NCI-H524 treated with DMSO at 0.1 percent for 48 hours (cell line): ENCODE results near the gene VKORC1L1.
"Not testable (repeated sequence)": the region's sequence is repeated elsewhere in the genome, so short reads cannot be mapped to it uniquely, and the experiment has no call there.

Source experiments
- DNase-seq: peaks from one replicate; lab custom pipeline; 2025; lab: John Stamatoyannopoulos, UW

VKORC1L1 gene

DNA sequence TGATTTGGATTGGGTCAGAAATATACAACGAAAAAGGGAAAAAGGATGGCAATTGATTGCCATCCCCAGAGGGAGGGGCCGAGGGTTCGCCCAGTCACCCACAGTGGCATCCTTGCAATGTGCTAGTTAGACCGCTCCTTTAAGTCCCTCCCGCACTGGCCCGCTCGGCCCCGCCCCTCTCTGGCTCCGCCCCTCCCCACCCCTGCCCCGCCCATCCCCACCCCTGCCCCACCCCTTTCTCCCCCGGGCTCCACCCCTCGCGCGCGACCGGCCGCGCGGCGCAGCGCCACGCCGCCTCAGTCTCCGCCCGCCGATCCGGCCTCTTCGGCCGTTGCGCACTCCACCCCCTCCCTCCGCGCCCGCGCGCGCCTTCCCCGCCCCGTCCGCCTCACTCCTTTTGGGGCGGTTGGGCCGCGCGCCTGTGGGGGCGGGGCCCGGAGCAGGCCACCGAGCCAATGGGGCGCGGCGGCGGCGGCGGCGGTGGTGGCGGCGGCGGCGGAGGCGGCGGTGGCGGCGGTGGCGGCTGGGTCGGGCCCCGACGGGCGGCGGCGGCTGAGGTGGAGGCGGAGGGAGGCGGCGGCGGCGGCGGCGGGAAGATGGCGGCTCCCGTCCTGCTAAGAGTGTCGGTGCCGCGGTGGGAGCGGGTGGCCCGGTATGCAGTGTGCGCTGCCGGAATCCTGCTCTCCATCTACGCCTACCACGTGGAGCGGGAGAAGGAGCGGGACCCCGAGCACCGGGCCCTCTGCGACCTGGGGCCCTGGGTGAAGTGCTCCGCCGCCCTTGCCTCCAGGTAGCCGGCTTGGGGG lies at the start of gene VKORC1L1:
VKORC1L1 (plus strand) TSS at position 299 of the 806 bp plus-strand sequence; CDS start at position 597, 298 bp downstream.
- no peak for DNase-seq

DNA sequence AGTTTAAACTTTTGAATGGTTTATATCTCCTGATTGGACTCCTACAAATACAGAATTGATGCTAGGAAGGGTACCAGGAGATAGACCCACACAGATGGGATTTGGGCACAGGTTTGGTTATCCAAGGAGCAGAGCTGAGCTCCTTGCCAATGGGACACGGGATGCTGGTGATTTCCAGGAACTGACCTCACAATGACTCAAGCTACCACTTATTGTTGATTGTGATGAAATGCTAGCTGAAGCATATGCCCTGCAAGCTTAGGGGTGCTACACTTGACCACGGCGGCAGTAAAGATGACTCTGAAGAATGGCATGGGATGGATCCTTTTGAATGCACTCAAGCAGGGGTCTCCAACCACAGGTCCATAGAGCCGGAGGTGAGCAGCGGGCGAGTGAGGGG lies 45.5 kb upstream of the VKORC1L1 start:
- DNase-seq = no peak

DNA sequence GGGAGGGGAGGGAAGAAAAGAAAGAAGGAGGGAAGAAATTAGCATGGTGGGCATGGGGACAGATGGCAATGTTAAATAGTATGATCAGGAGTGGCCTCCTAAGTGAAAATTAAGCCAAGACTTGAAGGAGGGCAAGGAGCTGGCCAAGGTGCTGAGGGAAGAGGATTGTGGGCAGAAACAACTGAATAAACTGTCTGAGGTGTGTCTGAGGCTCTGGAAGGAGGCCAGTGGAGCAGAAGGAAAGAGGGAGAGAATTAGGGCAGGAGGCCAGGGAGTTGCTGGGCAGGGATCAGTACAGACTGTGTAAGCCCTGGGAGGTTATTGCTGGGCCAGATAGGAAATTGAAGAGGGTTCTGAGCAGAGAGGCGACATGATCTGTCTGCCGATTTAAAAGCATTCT lies 40.6 kb upstream of the VKORC1L1 start:
- DNase-seq = no peak

DNA sequence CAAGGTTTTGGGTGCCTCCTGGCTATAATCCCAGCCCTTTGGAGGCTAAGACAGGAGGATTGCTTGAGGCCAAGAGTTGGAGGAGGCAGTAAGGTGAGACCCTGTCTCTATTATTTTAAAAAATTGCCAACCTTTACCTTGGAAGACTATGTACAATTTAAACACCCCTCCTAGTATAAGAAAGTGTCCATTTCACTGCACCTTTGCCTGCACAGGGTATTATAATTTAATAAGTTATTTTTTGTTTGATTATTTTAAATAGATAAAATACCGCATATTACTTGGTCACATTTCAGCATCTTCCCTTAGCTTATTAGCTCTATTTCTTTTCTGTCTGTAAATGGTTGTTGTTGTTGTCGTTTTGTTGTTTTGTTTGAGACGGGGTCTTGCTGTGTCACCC lies 36.2 kb upstream of the VKORC1L1 start:
- not testable (repeated sequence) for DNase-seq

DNA sequence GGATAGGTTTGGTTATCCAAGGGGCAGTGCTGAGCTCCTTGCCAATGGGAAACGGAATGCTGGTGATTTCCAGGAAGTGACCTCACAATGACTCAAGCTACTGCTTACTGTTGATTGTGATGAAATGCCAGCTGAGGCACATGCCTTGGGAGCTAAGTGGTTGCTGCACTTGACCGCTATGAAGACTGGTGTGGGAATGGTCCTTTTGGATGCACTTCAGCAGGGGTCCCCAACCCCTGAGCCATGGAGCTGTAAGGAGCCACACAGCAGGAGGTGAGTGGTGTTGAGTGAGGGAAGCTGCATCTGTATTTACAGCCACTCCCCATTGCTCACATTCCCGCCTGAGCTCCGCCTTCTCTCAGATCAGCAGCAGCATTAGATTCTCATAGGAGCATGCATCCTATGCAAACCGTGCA lies 35.3 kb upstream of the VKORC1L1 start:
- DNase-seq = not testable (repeated sequence)

DNA sequence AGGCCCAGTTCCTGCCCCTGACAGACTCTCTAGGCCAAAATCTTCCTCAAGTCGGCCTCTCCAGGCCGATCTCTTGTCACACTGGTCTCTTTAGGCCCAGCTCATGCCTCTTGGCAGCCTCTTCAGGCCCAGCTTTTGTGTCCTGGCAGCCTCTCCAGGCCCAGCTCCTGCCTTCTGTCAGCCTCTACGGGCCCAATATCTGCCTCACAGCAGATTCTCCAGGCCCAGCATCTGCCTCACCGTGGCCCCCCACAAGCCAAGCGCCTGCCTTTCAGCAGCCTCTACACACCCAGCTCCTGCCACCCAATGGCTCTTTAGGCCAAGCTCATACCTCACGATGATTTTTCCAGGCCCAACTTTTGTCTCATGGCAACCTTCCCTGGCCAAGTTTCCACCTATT lies 33.0 kb upstream of the VKORC1L1 start:
- DNase-seq = no peak

DNA sequence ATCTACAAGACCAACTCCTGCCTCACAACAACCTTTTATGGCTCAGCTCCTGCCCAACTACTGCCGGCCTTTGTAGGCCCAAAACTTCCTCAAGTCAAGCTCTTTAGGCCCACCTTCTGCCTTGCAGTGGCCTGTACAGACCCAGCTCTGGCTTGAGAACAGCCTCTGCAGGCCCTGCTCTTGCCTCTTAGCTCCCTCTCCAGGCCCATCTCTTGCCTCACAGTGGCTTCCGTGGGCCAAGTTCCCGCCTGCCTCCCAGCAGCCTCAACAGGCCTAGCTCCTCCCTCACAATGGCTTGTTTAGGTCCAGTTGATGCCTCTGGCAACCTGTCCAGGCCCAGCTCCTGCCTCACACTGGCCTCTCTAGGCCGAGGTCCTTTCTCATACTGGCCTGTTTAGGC lies 32.4 kb upstream of the VKORC1L1 start:
- no peak for DNase-seq

DNA sequence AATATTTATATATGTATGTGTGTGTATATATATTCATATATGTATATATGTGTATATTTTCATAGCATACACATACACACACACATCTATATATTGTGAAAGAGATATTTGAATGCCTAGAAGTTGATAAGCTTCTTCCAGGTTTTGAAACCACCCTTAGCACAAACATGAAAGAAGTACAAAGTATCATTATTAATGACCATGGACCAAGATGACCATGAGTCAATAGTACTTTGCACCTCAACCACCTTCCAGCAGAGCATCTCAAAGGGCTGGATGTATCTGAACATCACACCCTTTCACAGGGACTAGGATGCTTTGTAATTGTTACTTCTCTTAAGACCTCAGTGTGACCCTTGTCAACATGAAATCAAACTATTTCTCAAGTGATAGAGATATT lies 29.3 kb upstream of the VKORC1L1 start:
- not testable (repeated sequence) for DNase-seq

DNA sequence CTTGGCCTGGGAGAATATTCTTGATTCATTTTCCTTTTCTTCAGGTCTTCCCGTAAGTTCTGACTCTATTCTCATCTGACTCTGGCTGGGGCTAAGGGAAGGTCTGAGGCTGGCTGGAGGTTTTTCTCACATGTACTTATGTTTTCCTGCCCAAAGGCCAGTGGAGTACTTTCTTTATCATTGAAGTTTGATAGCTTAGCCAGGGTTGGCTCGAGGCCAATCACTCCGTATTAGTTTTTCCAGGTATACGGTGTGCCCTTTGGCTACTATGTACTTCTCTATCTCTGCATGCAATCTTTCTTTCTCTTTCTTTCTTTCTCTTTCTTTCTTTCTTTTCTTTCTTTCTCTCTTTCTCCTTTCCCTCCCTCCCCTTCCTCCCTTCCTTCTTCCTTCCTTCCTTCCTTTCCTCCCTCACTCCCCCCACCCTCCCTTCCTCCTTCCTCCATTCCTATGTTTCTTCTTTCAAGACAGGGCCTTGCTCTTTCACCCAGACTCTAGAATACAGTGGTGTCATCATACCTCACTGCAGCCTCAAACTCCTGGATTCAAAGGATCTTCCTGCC lies 26.8 kb upstream of the VKORC1L1 start:
- no peak for DNase-seq

DNA sequence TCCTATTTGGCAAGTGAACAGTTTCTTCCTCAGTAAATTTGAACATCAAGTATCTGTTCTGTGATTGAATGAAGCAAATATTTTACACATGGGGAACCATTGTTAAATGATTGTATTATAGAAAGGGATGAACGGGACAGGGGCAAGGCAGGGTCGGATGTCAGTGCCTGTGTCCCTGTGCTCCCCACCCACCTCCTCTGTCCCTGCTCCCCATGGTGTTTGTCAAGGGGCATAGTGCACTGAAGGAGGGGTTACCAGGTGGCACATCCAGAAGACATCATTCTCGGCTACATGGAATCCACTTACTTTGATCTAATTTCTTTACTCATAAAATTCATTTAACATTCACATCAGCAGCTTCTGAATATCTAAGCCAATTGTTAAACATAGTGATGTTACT lies 19.4 kb upstream of the VKORC1L1 start:
- DNase-seq = not testable (repeated sequence)

DNA sequence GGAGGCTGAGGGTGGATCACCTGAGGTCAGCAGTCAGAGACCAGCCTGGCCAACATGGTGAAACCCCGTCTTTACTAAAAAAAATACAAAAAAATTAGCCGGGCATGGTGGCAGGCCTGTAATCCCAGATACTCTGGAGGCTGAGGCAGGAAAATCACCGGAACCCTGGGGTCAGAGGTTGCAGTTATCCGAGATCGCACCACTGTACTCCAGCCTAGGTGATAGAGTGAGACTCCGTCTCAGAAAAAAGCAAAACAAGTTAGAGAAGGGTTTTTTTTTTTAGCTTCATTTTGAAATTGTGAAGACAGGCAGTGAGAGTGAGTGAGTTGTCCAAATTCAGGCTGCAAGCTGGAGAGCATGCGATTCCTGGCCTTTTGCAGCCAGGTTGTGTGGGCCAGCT lies 19.0 kb upstream of the VKORC1L1 start:
- not testable (repeated sequence) for DNase-seq

DNA sequence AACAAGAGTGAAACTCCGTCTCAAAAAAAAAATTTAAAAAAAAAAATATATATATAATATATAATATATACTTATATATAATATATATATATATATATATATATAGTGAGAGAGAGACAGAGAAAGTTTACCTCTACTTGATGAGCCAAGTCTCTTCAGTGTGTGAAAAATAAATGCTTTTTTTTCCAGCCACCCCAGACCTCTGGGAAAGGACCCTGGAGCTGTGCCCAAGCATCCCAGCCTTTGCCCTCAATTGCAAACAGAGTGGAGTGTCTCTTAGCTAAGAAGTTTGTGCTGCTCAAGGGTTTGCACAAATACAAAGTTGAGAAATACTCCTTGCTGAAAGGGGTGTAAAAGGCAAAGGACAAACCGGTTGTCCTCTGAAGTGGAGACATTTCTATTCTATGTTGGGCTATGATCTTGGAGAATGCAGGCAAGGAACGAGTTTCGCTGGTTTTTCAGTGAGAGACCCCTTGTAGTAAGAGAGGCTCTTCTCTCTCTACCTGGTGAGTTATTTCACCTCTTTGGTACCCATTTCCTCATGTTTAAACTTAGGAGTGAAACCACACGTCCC lies 15.5 kb upstream of the VKORC1L1 start:
- not testable (repeated sequence) for DNase-seq

DNA sequence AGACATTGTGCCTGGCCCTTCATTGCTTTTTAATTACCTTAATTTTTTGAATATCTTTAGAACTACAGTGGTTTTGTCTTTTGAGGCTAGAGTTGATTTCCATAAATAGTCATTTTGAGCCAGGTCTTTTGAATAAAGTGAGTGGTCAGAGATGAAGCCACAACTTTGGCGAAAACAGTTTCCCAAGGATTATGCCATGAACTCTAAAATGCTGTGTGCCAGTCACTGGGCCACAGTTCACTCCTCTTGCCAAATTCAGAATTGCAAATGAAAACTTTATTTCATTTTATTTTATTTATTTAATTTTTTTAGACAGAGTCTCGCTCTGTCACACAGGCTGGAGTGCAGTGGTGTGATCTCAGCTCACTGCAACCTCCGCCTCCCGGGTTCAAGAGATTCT lies 14.2 kb upstream of the VKORC1L1 start:
- not testable (repeated sequence) for DNase-seq

DNA sequence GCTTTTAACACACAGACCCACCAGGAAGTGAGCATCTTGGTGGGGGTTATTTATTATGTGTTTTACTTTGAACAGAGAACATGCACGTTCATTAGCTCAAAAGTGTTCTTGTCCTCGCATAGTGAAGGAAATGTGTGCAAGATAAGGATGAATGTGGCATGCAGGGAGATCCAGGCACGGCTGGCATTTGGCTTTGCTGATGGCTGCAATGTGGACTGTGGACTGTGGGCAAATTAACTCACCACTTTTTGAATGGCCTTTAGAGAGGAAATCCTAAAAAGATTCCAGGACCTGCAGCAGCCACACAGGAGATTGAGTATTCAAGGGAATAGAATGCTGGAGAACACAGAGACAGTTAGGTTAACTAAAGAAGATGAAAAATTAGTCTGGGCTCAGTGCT lies 6.6 kb upstream of the VKORC1L1 start:
- DNase-seq = not testable (repeated sequence)

DNA sequence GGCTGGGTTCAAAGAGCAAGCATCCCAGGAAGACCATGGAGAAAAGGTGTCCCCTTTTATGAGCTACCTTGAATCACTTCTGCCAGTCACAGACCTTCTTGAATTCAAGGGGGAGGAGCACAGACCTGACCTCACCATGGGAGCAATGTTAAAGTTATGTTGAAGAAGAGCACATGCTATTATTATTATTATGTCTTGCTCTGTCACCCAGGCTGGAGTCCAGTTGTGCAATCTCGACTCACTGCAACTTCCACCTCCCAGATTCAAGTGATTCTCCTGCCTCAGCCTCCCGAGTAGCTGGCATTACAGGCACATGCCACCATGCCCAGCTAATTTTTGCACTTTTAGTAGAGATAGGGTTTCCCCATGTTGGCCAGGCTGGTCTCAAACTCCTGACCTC lies 5.2 kb upstream of the VKORC1L1 start:
- DNase-seq = not testable (repeated sequence)

DNA sequence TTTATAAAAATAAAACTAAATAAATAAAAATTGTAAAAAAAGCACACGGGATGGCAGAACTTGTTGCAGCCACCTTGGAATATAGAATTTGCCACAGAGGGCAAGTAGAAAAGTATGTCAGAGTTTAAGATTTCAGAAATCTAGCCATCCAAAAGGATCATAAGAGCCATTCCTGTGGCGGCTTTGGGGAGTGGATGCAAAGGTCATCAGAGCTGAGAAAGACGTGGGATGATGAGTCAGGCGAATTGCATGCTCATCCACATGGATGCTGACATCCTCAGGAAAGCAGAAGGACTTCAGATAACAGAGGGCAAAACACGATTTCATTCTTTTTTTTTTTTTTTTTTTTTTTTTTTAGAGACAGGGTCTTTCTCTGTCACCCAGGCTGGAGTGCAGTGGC lies 3.6 kb upstream of the VKORC1L1 start:
- DNase-seq = not testable (repeated sequence)

DNA sequence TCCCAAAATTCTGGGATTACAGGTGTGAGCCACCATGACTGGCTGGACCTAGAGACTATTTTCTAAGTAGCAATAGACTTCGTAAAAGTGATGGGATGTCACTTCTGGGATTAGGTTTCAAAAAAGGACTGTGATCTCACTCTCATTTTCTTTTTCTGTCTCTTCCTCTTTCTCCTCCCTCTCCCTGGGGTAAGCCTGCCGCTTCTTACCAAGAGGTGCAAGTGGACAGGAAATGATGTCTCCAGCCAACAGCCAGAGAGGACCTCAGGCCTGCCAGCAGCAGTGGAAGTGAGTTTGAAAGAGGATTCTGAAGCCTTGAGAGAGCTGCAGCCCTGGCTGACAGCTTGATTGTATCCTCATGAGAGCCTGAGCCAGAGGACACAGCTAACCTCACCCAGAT lies 1.4 kb upstream of the VKORC1L1 start:
- not testable (repeated sequence) for DNase-seq

DNA sequence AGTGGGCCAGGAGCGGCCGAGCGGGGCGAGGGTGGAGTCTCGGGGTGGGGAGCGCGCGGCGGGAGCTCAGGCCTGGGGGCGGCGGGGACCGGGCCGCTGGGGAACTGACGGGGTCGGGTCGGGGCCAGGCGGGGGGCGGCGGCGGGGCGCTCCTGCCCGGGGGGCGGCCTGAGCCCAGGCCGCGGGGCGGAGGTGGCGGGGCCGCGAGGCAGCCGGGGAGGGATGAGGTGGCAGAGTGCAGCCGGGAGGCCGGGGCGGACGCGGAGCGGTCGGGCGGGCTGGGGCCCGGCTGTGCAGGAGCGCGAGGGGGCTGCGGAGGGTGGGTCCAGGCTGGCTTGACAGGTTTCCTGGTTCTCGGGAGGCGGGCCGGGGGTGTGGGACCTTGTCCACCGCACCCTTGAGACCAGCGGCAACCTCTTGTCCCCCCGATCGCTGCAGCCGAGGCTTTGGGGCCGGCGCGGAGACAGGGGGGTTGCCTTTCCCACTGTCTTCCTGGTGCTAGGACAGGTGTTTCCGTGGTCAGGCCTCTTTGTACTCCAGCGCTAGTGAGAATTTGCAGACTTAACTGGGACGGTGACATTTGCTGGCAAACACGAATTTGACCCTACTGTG lies 814 bp downstream of the VKORC1L1 start:
- not testable (repeated sequence) for DNase-seq

DNA sequence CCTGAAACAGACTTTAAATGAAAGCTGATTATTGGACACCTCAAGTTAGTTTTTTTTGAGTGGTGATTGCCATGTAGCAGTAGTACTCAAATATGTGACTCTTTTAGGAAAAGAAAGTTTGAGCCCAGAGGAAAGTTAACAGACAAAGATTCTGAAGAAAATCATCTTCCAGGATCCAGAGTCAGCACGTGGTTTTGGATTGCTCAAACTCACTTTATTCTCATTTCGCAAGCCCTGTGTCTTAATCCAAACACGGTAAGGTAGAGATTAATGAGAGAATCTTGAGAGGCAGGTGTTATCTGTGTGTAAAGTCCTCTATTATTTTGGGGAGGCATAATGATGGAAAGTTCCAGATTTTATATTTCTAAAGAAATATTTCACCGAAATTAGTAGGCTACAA lies 2.8 kb downstream of the VKORC1L1 start:
- not testable (repeated sequence) for DNase-seq

DNA sequence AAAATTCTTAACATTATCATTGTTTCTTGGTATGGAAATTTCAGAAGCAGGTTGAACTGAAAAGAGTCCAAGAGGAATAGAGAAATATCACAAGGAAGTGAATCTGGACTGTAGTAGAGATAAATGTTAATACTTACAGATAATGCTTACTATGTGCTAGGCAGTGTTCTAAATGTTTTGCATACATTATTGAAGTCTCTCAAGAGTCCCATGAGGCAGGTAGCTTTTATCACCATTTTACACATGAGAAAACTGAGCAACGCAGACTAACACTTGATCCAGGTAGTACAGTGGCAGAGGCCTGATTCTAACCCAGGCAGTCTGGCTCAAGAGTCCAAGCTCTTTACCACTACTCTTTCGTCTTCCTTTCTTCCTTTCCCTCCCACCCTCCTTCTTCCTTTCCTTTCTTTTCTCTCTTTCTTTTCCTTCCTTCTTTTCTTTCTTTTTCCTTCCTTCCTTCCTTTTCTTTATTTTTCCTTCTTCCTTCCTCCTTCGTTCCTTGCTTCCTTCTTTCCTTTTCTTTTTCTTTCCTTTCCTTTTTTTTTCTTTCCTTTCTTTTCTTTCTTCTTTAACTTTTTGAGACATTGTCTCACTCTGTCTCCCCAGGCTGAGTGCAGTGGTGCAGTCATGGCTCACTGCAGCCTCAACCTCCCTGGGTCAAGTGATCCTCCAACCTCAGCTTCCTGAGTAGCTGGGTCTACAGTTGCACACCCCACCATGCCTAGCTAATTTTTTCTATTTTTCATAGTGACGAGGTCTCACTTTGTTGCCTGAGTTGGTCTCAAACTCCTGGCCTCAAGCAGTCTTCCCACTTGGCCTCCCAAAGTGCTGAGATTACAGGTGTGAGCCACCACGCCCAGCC lies 6.6 kb downstream of the VKORC1L1 start:
- not testable (repeated sequence) for DNase-seq

DNA sequence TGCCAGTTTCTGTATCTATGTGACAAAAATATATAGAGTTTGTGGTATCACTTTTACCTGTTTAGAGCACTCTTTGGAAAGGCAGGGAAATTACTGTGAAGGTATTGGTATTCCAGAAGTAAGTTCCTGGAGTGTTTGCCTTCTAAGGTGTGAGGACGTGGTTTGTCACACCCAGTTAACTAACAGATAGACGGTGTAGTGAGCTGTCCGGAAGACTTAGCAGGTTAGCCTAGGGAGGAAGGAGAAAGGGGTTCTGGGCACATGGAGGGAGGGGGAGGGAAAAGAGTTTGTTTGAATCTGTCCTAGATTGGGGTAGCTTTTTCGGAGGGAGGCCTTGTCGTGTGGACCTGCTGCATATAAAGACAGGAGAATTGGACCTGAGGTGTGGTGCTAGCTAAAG lies 7.4 kb downstream of the VKORC1L1 start:
- DNase-seq = not testable (repeated sequence)

DNA sequence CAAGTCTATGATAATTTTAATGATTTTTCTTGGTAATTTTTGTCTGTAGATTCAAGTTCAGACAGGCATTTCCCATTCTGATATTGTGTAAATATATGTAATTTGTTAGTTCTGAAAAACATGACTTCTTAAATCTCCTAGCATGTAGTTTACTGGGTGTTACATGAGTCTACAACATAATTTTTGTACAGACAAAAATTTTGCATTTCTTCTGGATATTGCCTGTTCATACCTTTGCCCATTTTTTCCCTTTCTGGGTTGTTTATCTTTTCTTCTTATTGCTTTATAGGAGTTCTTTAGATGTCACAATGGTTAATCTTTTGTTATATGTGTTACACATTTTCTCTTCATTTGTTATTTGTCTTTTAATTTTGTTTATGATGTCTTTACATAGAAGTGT lies 12.1 kb downstream of the VKORC1L1 start:
- not testable (repeated sequence) for DNase-seq
